Measurements from ENCODE around the gene SRMS.
"Not testable (repeated sequence)": the region's sequence is repeated elsewhere in the genome, so short reads cannot be mapped to it uniquely, and the experiment has no call there.

SRMS gene

GRCh38 chr20:63561624-63562396 is 14.3 kb upstream of the SRMS start:
- H3K4me2 ChIP-seq (ENCODE audit: low read length) = no peak overlapping the region
- H3K9me3 ChIP-seq (ENCODE audit: insufficient read depth, low read length) = no peaks in the 10 kb centered on the region
- peaks cover 14% of the 10 kb centered on the region; the same call in 1 of the 2 replicates for H3K27me3 ChIP-seq (ENCODE audit: low read depth, low read length)
- H3K27ac ChIP-seq (ENCODE audit: low read length) = no peak overlapping the region
- H3K4me1 ChIP-seq (ENCODE audit: low read length) = no peaks in the 10 kb centered on the region
- TF ChIP-seq EZH2phosphoT487 (IDR thresholded peaks at IDR 0.05; ENCODE audit: low read depth) (no peak), CTCF (IDR thresholded peaks at IDR 0.05; ENCODE audit: low read depth, low read length) (no peak)
- peaks cover 39% of the 10 kb centered on the region for H4K20me1 ChIP-seq (ENCODE audit: insufficient read depth, low read length)
- H3K9ac ChIP-seq (ENCODE audit: low read length) = no peak overlapping the region
- no peaks in the 10 kb centered on the region for H3K79me2 ChIP-seq (ENCODE audit: low read length)
- no peak overlapping the region for H3K4me3 ChIP-seq (ENCODE audit: low read length)
- H3K36me3 ChIP-seq (replicated peaks; ENCODE audit: low read depth, low read length) = no peaks in the 10 kb centered on the region
- H2AFZ ChIP-seq (ENCODE audit: low read depth, low read length) = no peak overlapping the region

GRCh38 chr20:63560856-63561609 is 13.5 kb upstream of the SRMS start:
- H3K27me3 ChIP-seq (ENCODE audit: low read depth, low read length) = peaks cover 10% of the 10 kb centered on the region; the same call in 1 of the 2 replicates
- H2AFZ ChIP-seq (ENCODE audit: low read depth, low read length) = no peak overlapping the region
- H3K9ac ChIP-seq (ENCODE audit: low read length) = no peak overlapping the region
- H3K9me3 ChIP-seq (ENCODE audit: insufficient read depth, low read length) = no peaks in the 10 kb centered on the region
- no peak overlapping the region for H3K27ac ChIP-seq (ENCODE audit: low read length)
- H3K4me2 ChIP-seq (ENCODE audit: low read length) = no peak overlapping the region
- H3K79me2 ChIP-seq (ENCODE audit: low read length) = no peaks in the 10 kb centered on the region
- H3K36me3 ChIP-seq (replicated peaks; ENCODE audit: low read depth, low read length) = no peaks in the 10 kb centered on the region
- no peaks in the 10 kb centered on the region for H3K4me1 ChIP-seq (ENCODE audit: low read length)
- TF ChIP-seq EZH2phosphoT487 (IDR thresholded peaks at IDR 0.05; ENCODE audit: low read depth) (no peak), CTCF (IDR thresholded peaks at IDR 0.05; ENCODE audit: low read depth, low read length) (no peak)
- H3K4me3 ChIP-seq (ENCODE audit: low read length) = no peak overlapping the region
- H4K20me1 ChIP-seq (ENCODE audit: insufficient read depth, low read length) = peaks cover 33% of the 10 kb centered on the region

GRCh38 chr20:63560333-63560805 is 12.8 kb upstream of the SRMS start:
- no peak for TF ChIP-seq CTCF (IDR thresholded peaks at IDR 0.05; ENCODE audit: low read depth, low read length)
- TF ChIP-seq EZH2phosphoT487 (IDR thresholded peaks at IDR 0.05; ENCODE audit: low read depth) = no peak
- no peaks in the 10 kb centered on the region for H3K79me2 ChIP-seq (ENCODE audit: low read length)
- no peak overlapping the region for H3K4me2 ChIP-seq (ENCODE audit: low read length)
- H3K9ac ChIP-seq (ENCODE audit: low read length) = no peak overlapping the region
- no peak overlapping the region for H3K4me3 ChIP-seq (ENCODE audit: low read length)
- no peak overlapping the region for H2AFZ ChIP-seq (ENCODE audit: low read depth, low read length)
- H3K9me3 ChIP-seq (ENCODE audit: insufficient read depth, low read length) = no peaks in the 10 kb centered on the region
- H3K27me3 ChIP-seq (ENCODE audit: low read depth, low read length) = peaks cover 9% of the 10 kb centered on the region
- H3K27ac ChIP-seq (ENCODE audit: low read length) = no peak overlapping the region
- H3K36me3 ChIP-seq (replicated peaks; ENCODE audit: low read depth, low read length) = no peaks in the 10 kb centered on the region
- H4K20me1 ChIP-seq (ENCODE audit: insufficient read depth, low read length) = peaks cover 28% of the 10 kb centered on the region
- H3K4me1 ChIP-seq (ENCODE audit: low read length) = no peaks in the 10 kb centered on the region

GRCh38 chr20:63559485-63560332 is 12.2 kb upstream of the SRMS start:
- H3K4me2 ChIP-seq (ENCODE audit: low read length); H3K9me3 ChIP-seq (ENCODE audit: insufficient read depth, low read length); H3K79me2 ChIP-seq (ENCODE audit: low read length); H3K4me3 ChIP-seq (ENCODE audit: low read length); H3K36me3 ChIP-seq (replicated peaks; ENCODE audit: low read depth, low read length); H3K9ac ChIP-seq (ENCODE audit: low read length); H3K27ac ChIP-seq (ENCODE audit: low read length); H2AFZ ChIP-seq (ENCODE audit: low read depth, low read length); H3K4me1 ChIP-seq (ENCODE audit: low read length): not testable (repeated sequence)
- Histone ChIP-seq H4K20me1 (ENCODE audit: insufficient read depth, low read length) (peaks cover 28% of the 10 kb centered on the region; the same call in 1 of the 2 replicates), H3K27me3 (ENCODE audit: low read depth, low read length) (peaks cover 12% of the 10 kb centered on the region)

Data from OCI-LY3 (cell line).